ENCODE data around the gene ARFRP1. TPM values are rescaled to one million over a fixed set of nuclear protein-coding genes. Genes with fewer than 3 reads are reported as not detected.

The ARFRP1 gene
- total and polyA plus RNA-seq, 2 of the 13 experiments (the other 11 are each of a cell fraction or from before 2014, with no cell fraction given): 32.0 to 51.1 TPM

- peak overlapping the region; percentile 64 for H3K9ac ChIP-seq (ENCODE audit: insufficient read depth, low read depth, low read length)
- DNase-seq (ENCODE audit: low spot score): no peak
- H3K4me1 ChIP-seq (ENCODE audit: insufficient read depth, low read length): peaks cover 26% of the 10 kb centered on the region
- in situ Hi-C loops (cut with HindIII; ENCODE audit: extremely low pct_ligation_motif_present, low pct_unique_long_range_greater_than_20kb): no loop called here
- H3K27ac ChIP-seq (ENCODE audit: extremely low read length, insufficient read depth, low read length): no peak overlapping the region
- peak; percentile 1; the same call in 2 of the 3 replicates for ATAC-seq
- H3K36me3 ChIP-seq (replicated peaks in 1 of 2; ENCODE audit: control insufficient read depth in 1 of 2, insufficient read depth in 2 of 2, low read length in 2 of 2): peaks cover 3 to 4% of the 10 kb centered on the region in 2 experiments; a peak in 4 of 5 replicates
- no peaks in the 10 kb centered on the region for H3K27me3 ChIP-seq (ENCODE audit: control insufficient read depth in 1 of 2, insufficient read depth in 2 of 2, low read length in 2 of 2)
- 45% methylated on average over 11 of the region's 11 CpGs for WGBS (ENCODE audit: low lambda C conversion rate)
- no TSS peak for BruUV-seq (replicated peaks)
- intact Hi-C loops (cut with micrococcal nuclease; ENCODE audit: unreplicated experiment): loop anchor here (10.0 kb wide), 1 partner anchor 117 kb away; the partner anchor contains the start of gene PTK6
- POLR2A ChIA-PET: interaction anchor here (0.8 to 4.3 kb wide), 6 partner anchors 9 to 411 kb away, joined by 3 to 58 read pairs (median 6); partner anchors contain the start of genes GMEB2 and TCEA2
- peaks cover 3% of the 10 kb centered on the region; the same call in 1 of the 2 replicates for H4K20me1 ChIP-seq (ENCODE audit: insufficient read depth, low read length)
- H3K79me2 ChIP-seq (ENCODE audit: insufficient read depth, low read length): peaks cover 6% of the 10 kb centered on the region
- H2AFZ ChIP-seq (ENCODE audit: low read length): no peak overlapping the region
- CTCF ChIA-PET (ENCODE audit: low intra/inter-chr PET ratio, low total read pairs): no interaction called here
- H3K4me3 ChIP-seq (replicated peaks in 1 of 3; ENCODE audit: insufficient read depth in 1 of 3, low read depth in 2 of 3, low read length in 3 of 3): peak overlapping the region; percentile 66 to 83 (median 80); a peak in 4 of 6 replicates
- peak overlapping the region; percentile 80 for H3K4me2 ChIP-seq (ENCODE audit: low read depth, low read length)
- H3K9me3 ChIP-seq (ENCODE audit: low read length): no peaks in the 10 kb centered on the region
- no peak for FAIRE-seq
- 0 out of 2 replicates have a peak, but pooled peaks have one; percentile 1 for TF ChIP-seq ZNF772 (CRISPR knock-in tag; IDR thresholded peaks at IDR 0.05)
- TF ChIP-seq AHR (CRISPR knock-in tag; IDR thresholded peaks at IDR 0.05): peak; percentile 29; the same call in 1 of the 2 replicates
- TF ChIP-seq ZBTB7B (CRISPR knock-in tag; IDR thresholded peaks at IDR 0.05): no peak
- TF ChIP-seq RXRA (CRISPR knock-in tag; IDR thresholded peaks at IDR 0.05): 0 out of 2 replicates have a peak, but pooled peaks have one; percentile 10
- TF ChIP-seq FOXA1 (IDR thresholded peaks at IDR 0.05): no peak
- TF ChIP-seq FOXA1 (CRISPR knock-in tag; IDR thresholded peaks at IDR 0.05): 0 out of 2 replicates have a peak, but pooled peaks have one; percentile 9
- 0 out of 2 replicates have a peak, but pooled peaks have one; percentile 9 for TF ChIP-seq ZFP90 (CRISPR knock-in tag; IDR thresholded peaks at IDR 0.05; ENCODE audit: borderline replicate concordance)
- TF ChIP-seq MTA1 (CRISPR knock-in tag; IDR thresholded peaks at IDR 0.05; ENCODE audit: borderline replicate concordance): 0 out of 2 replicates have a peak, but pooled peaks have one; percentile 27
- TF ChIP-seq CBX5 (CRISPR knock-in tag; IDR thresholded peaks at IDR 0.05; ENCODE audit: borderline replicate concordance): 0 out of 2 replicates have a peak, but pooled peaks have one; percentile 1
- TF ChIP-seq FOXO1 (CRISPR knock-in tag; IDR thresholded peaks at IDR 0.05): no peak
- peak; percentile 70; the same call in 1 of the 2 replicates for TF ChIP-seq NFIB (CRISPR knock-in tag; IDR thresholded peaks at IDR 0.05; ENCODE audit: borderline replicate concordance)
- TF ChIP-seq HNF1B (CRISPR knock-in tag; IDR thresholded peaks at IDR 0.05): 0 out of 2 replicates have a peak, but pooled peaks have one; percentile 62
- TF ChIP-seq ZNF782 (CRISPR knock-in tag; IDR thresholded peaks at IDR 0.05; ENCODE audit: borderline replicate concordance): peak; percentile 26; the same call in 1 of the 2 replicates
- no peak for TF ChIP-seq LCORL (IDR thresholded peaks at IDR 0.05)
- no peak for TF ChIP-seq LCORL (CRISPR knock-in tag; IDR thresholded peaks at IDR 0.05)
- no peak for TF ChIP-seq IRF9 (CRISPR knock-in tag; IDR thresholded peaks at IDR 0.05; ENCODE audit: borderline replicate concordance)
- TF ChIP-seq GABPB1 (CRISPR knock-in tag; IDR thresholded peaks at IDR 0.05): no peak
- peak; percentile 3 for TF ChIP-seq TEAD3 (CRISPR knock-in tag; optimal IDR thresholded peaks at IDR 0.05; ENCODE audit: borderline replicate concordance)
- no peak for TF ChIP-seq ZNF18 (CRISPR knock-in tag; IDR thresholded peaks at IDR 0.05; ENCODE audit: insufficient replicate concordance)
- TF ChIP-seq RBFOX2 (IDR thresholded peaks at IDR 0.05; ENCODE audit: low read depth, low read length): no peak
These were observed 55.9 kb downstream of the ARFRP1 start for GRCh38 chr20:63651942-63652191.
